Measurements from ENCODE around the gene BTG2.

The BTG2 gene

DNA sequence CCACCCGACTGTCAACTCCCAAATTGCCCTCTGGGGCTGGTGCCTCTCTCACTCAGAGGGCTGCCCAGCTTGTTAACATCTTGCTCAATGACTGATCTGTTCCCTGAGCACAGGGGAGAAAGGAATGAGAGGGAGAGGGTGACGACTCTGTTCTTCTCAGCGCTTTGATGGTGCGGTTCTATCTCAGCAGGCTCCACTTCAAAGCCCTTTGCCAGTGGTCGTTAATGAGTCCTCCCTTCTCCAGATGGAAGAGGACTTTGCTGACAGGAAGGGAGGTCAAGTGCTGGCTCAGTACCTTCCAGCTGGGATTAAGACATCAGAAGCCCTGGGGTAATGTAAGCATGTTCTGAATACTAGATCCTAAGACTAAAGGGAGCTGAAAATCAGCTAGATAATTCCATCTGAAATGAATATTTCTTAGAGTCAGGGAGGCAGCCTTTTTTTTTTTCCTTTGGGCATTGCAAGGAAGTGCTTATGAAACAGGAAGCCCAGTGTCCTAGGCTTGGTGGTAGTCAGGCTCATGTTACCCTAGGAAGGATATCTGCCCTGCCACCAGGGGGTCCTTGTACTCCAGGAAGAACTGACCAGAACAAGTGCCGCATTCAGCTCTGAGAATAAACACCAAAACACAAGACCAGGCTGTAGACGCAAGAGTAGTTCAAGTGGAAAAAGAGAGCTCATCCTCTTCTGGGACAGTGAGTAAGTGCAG is 40.9 kb downstream of the BTG2 start:
- DNase-seq, result no peak

GRCh38 chr1:203346769-203347102 is 41.4 kb downstream of the BTG2 start:
- no peak for DNase-seq

DNA sequence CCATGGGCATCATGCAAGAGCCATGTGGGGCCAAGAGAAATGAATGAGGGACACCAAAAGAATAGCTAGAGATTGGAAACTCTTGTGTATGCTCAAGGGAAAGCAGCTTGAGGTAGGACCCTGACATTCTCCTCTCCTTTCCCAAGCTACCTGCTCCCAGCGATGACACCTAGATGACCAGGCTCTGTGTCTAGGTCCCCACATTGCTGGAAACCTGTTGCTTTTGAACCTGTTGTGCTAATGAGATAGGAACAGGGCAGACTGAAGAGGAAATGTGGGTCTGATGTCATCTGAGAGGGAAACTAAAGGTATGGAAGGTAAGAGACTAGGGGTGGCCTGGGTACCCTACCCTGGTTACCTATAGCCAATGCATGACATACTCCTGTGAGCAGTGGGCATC is 43.8 kb downstream of the BTG2 start:
- no peak for DNase-seq

GRCh38 chr1:203349773-203350524 is 44.6 kb downstream of the BTG2 start:
- no peak for DNase-seq

DNA sequence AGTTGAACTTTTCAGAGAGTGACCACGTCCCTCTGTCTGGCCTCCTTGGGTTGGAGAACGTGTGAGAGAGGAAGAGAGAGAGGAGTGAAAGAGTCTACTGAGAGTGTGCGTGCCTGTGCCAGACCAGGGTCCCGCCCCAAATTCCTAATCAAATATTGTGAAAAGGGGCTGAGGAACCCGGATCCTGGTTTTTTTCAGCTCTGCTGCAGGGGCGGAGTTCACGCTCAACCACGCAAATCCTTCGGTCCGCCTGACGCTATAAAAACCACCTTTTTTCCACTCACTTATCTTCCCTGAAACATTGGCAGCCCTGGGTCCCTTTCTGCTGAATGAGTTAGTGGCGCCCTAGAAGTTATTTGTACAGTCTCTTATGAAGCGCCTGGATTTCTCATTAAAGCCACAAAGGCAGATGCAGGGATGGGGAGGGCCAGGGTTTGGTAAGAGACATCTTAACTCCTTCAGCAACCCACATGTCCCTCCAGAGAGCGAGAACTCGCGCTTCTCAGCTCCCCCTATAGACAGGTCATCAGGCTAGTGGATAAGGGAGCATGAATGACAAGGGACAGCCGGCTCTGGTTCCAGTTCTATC is 45.8 kb downstream of the BTG2 start, which contains the start of gene FMOD:
FMOD (minus strand) TSS at position 86 of the 589 bp plus-strand sequence. CDS start 2,852 bp downstream, outside the sequence.
- DNase-seq, result no peak

- DNase-seq, result no peak
These were observed 48.2 kb downstream of the BTG2 start for GRCh38 chr1:203353486-203353885.

GRCh38 chr1:203354246-203354645 is 48.9 kb downstream of the BTG2 start:
- no peak for DNase-seq

DNA sequence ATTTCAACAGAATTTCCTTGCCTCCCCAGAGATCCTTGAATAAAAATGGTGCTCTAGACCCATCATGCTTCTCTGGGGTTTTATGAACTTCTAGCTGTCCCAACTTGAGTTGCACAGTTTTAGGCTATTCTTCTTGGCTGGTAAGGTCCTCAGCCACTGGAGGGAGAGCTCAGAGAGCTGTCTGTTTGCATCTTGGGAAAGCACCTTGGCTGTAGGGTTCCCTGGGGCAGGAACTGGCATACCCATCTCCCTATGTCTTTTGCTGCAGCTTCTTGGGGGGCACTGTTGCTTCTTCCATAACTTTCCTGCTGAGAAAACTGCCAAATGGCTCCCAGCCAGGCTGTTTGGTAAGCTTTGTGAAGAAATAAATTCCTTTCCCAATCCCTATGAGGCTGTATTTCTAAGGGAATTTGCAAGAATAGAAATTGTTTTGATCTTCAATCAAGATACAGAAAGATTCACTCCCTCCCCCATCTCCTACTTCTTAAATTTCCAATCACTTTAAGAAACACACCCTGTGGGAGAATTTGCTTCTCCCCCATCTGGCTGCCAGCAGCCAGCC is 53.8 kb downstream of the BTG2 start:
- no peak for DNase-seq

Data from NCI-H1105 treated with DMSO at 0.1 percent for 48 hours (cell line).